ENCODE results near the gene XKR3. TPM values are rescaled to one million over a fixed set of nuclear protein-coding genes. Genes with fewer than 3 reads are reported as not detected.

The XKR3 gene
- total RNA-seq, 1 donor from 2014 or later: 0.30 TPM

DNA sequence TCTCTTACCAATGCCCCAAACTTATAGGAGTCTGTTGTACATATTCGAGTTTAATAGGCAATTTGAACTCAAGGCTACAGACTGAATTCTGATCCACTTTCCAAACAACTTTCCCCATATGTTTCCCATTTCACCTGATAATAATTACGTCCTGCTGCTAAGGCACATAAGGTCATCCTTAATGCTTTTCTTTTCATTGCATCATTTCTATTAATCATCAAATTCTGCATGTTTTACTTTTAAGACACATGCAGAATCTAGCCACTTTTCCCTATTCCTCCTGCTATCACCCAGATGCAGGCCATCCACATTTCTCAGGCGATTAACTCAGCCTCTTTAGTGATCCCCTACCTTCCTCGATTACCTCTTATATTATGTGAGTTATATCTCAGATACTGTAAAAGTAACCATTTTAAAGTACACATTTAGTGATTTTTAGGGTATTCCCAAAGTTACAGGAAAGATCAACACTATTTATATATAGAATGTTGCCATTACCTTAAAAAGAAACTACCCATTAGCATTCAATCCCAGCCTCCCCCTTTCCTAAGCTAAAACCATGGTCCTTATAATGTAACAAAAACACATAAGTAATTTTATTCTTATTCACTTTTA is 14.9 kb downstream of the XKR3 start:
- H3K27me3 ChIP-seq (ENCODE audit: low read depth): no peaks in the 10 kb centered on the region
- no peak overlapping the region for H3K4me3 ChIP-seq
- intact Hi-C loops (cut with DNase I): no loop called here
- no peaks in the 10 kb centered on the region for H3K36me3 ChIP-seq
- TF ChIP-seq, protein P1, sequence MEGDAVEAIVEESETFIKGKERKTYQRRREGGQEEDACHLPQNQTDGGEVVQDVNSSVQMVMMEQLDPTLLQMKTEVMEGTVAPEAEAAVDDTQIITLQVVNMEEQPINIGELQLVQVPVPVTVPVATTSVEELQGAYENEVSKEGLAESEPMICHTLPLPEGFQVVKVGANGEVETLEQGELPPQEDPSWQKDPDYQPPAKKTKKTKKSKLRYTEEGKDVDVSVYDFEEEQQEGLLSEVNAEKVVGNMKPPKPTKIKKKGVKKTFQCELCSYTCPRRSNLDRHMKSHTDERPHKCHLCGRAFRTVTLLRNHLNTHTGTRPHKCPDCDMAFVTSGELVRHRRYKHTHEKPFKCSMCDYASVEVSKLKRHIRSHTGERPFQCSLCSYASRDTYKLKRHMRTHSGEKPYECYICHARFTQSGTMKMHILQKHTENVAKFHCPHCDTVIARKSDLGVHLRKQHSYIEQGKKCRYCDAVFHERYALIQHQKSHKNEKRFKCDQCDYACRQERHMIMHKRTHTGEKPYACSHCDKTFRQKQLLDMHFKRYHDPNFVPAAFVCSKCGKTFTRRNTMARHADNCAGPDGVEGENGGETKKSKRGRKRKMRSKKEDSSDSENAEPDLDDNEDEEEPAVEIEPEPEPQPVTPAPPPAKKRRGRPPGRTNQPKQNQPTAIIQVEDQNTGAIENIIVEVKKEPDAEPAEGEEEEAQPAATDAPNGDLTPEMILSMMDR (IDR thresholded peaks at IDR 0.05): no peak
- peaks cover 6% of the 10 kb centered on the region for H3K9me3 ChIP-seq
- no peak for DNase-seq
- no peak for ATAC-seq
- no peaks in the 10 kb centered on the region for H3K4me1 ChIP-seq
- no peak overlapping the region for H3K27ac ChIP-seq

DNA sequence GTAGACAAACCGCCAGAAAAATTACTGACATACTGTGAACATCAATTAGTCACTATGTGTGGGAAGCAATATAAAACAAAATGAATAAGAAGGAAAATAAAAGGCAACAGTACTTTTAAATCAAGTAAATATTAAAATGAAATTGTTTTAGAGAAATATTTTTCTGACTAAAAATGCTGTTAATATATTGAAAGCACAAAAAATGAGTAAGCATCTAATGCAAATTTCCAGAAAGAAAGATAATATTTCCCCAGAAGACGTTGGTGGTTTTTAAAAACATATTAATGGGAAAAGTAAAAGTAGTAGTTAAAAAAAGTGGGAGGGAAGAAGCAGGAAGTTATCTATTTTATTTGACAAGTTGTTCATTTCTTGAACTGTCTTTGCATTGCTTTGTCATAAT is 16.5 kb downstream of the XKR3 start:
- no peaks in the 10 kb centered on the region for H3K27me3 ChIP-seq (ENCODE audit: low read depth)
- no peak for ATAC-seq
- no peak for DNase-seq
- intact Hi-C loops (cut with DNase I): no loop called here
- no peaks in the 10 kb centered on the region for H3K36me3 ChIP-seq
- H3K27ac ChIP-seq: no peak overlapping the region
- no peak overlapping the region for H3K4me3 ChIP-seq
- no peaks in the 10 kb centered on the region for H3K9me3 ChIP-seq
- H3K4me1 ChIP-seq: no peaks in the 10 kb centered on the region
- TF ChIP-seq, protein P1 (IDR thresholded peaks at IDR 0.05): no peak

DNA sequence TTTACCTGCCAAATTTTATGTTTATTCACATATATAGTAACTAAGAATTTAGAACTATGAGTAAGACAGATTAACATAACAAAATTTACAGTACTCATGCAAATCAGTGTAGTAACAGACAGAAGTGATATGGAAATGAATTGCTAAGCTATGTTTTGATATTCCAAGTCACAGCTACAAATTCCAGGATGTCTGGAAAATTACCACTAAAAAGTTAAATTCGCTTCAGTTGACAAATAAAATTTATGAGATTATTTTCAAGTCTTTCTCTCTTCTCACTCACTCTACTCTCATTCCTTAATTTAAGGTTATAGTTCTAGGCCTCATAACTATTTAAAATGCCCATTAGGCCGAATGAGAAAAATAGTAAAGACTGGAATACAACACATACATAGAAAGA is 18.1 kb downstream of the XKR3 start:
- DNase-seq (no peak), ATAC-seq (no peak)
- Histone ChIP-seq H3K4me3 (no peak overlapping the region), H3K36me3 (no peaks in the 10 kb centered on the region), H3K27me3 (ENCODE audit: low read depth) (no peaks in the 10 kb centered on the region), H3K9me3 (no peaks in the 10 kb centered on the region), H3K27ac (no peak overlapping the region), H3K4me1 (no peaks in the 10 kb centered on the region)
- intact Hi-C loops (cut with DNase I): no loop called here
- TF ChIP-seq, protein P1 (IDR thresholded peaks at IDR 0.05): no peak

DNA sequence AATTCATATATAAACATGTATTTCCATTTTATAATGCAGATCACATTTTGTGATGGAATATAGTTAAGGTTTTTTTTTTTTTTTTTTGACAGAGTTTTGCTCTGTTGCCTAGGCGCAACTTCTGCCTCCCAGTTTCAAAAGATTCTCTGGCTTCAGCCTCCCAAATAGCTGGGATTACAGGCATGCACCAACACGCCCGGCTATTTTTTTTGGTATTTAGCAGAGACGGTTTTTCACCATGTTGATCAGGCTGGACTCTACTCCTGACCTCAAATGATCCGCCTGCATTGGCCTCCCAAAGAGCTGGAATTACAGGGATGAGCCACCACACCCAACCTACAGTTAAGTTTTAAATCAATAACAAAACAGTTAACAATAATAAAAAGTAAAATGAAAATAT is 18.8 kb downstream of the XKR3 start:
- ATAC-seq (no peak), DNase-seq (no peak)
- TF ChIP-seq, protein P1 (IDR thresholded peaks at IDR 0.05): no peak
- no peak overlapping the region for H3K4me3 ChIP-seq
- no peaks in the 10 kb centered on the region for H3K27me3 ChIP-seq (ENCODE audit: low read depth)
- intact Hi-C loops (cut with DNase I): no loop called here
- no peaks in the 10 kb centered on the region for H3K9me3 ChIP-seq
- H3K27ac ChIP-seq: no peak overlapping the region
- no peaks in the 10 kb centered on the region for H3K36me3 ChIP-seq
- no peaks in the 10 kb centered on the region for H3K4me1 ChIP-seq

DNA sequence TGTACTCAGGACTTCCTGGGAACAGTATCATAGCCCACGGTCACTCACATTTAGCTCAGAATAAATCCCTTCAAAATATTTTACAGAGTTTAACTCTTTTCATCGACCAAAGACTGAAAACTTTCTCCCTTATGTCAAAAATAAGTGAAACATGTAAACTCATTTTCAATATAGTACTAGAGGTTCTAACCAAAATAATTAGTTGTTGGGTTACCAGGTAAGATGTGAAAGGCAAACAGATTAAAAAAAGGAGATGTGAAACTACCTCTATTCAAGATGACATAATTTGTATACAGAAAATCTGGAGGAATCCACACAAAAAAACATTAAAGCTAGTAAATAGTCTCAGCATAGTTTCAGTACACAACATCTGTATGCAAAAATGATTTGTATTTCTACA is 20.3 kb downstream of the XKR3 start:
- intact Hi-C loops (cut with DNase I): no loop called here
- Histone ChIP-seq H3K27ac (no peak overlapping the region), H3K4me3 (no peak overlapping the region), H3K9me3 (no peaks in the 10 kb centered on the region), H3K27me3 (ENCODE audit: low read depth) (no peaks in the 10 kb centered on the region), H3K36me3 (no peaks in the 10 kb centered on the region), H3K4me1 (no peaks in the 10 kb centered on the region)
- DNase-seq (no peak), ATAC-seq (no peak)
- TF ChIP-seq, protein P1 (IDR thresholded peaks at IDR 0.05): no peak
